GM21717 (cell line): Measurements from ENCODE around the gene ELF3.
"Not testable (repeated sequence)": the region's sequence is repeated elsewhere in the genome, so short reads cannot be mapped to it uniquely, and the experiment has no call there.

Source experiments
- ATAC-seq: cut with Tn5 transposase; IDR thresholded peaks from one replicate; pipeline ENCODE4 v1.9.1; 2021; ENCODE audit warnings: mild to moderate bottlenecking, moderate library complexity; ENCODE audit not compliant: unreplicated experiment

Gene ELF3

DNA sequence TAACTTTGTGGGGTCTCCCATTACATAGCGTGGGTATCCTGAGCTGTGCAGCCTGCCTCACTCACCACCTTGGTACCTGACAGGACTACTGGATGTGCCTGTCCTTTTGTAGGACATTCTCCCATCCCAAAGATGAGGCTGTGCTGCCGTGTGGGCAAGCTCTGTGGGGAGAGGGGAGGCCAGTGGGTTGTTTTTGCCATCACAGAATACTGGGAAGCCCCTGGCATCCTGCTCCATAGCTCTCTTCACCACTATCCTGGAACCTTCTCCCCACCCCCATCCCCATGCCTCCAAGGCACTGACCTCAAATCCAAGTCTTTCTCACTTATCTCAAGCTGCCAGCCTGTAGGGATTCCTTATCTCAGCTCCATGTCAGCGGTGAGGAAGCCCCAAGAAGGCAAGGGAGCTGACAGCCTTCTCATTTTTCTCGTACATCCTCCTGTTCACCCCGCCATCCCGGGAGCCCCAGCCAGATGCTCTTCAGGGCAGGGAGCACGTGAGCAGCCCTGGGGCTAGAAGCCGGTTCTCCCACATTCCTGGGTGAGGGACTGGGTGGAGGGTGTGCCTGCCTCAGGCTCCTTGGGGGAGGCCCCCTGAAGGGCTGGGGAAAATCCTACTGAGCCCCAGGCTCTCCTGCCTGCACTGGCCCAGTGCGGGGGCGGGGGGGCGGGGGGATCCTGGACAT is 2.4 kb upstream of the ELF3 start:
- no peak for ATAC-seq

DNA sequence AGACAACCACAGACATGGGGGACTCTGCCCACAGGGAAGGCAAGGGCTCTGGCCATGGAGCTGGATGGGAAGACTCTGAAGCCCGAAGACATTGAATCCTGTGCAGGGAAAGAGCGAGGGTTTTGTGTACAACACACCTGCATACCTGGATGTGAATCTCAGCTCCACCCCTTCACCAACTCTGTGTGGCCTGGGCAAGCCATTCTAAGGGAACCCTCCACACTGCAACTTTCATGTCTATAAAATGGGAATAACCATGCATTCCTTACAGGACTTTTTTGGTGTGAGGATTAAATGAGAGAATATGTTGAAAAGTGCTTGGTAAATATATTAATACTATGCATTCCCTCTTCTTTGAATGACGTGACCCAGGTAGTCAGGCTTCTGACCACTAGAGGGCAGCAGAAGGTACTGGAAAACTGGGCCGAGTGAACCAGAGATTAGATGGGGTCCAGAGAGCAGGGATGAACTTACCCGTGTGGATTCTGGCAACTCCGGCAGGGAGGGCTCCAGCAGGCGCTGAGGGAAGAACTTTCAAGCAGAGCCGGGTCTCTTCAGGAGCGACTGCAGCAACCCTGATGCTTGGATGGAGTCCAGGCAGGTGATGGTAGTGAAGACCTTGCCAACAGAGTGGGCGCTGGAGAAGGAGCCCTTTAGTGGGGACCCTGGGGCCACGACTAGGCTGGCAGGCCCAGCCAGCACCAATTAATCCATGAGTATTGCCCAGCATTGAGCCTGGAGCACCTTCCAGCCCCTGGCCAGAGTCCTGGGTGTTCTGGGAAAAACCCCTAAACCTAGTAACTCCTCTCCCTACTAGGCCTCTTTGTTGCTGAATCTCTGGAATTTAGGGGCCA is 834 bp upstream of the ELF3 start:
- peak; percentile 57 for ATAC-seq

DNA sequence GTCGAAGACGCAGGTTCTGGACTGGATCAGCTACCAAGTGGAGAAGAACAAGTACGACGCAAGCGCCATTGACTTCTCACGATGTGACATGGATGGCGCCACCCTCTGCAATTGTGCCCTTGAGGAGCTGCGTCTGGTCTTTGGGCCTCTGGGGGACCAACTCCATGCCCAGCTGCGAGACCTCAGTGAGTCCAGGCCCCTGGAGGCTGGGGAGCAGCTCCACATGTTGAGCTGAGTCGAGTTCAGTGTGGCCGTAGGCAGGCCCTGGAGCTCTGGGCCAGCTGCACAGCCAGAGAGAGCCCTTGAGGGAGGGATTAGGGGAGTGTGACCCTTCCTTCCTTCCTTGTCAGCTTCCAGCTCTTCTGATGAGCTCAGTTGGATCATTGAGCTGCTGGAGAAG is 1.6 kb downstream of the ELF3 start:
- no peak for ATAC-seq

DNA sequence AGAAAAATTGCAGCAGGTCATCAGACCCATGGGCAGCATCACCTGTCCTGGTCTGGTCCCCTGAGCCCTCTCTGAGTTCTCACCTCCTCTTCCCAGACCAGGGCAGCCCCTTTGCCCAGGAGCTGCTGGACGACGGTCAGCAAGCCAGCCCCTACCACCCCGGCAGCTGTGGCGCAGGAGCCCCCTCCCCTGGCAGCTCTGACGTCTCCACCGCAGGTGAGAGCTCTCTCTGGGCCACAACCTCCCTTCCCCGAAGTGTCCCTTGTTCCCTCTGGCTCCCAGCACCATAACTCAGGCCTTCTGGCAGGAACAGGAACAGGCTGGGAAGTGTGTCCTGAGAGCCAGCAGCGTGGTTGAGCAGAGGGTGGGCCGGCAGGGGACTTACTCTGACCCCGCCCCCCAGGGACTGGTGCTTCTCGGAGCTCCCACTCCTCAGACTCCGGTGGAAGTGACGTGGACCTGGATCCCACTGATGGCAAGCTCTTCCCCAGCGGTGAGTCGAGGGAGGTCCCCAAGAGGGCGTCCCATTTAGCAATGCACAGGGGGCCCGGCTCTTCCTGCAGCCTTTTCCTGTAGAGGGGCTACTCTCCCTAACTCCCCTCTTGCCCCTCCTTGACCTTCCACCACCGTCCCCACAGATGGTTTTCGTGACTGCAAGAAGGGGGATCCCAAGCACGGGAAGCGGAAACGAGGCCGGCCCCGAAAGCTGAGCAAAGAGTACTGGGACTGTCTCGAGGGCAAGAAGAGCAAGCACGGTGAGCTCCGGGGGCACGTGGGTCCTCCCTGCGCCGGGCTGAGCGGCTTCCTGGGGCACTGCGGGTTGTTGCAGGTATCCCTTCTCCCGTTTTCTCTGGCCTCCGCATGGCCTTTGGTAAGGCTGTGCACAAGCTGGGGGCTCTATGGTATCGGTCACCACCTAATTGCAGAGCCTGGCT is 2.4 kb downstream of the ELF3 start:
- ATAC-seq, result no peak

DNA sequence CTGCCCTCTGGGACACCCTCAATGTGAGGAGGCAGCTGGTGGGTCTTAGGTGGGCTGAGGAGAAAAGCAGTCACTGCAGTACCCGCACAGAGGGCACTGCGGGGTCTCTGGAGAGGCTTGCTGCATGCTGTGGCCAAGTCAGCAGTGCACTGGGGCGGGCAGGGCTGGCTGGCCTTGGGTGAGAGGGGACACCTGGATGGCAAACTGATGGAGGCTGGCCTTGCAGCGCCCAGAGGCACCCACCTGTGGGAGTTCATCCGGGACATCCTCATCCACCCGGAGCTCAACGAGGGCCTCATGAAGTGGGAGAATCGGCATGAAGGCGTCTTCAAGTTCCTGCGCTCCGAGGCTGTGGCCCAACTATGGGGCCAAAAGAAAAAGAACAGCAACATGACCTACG is 3.2 kb downstream of the ELF3 start:
- no peak for ATAC-seq

DNA sequence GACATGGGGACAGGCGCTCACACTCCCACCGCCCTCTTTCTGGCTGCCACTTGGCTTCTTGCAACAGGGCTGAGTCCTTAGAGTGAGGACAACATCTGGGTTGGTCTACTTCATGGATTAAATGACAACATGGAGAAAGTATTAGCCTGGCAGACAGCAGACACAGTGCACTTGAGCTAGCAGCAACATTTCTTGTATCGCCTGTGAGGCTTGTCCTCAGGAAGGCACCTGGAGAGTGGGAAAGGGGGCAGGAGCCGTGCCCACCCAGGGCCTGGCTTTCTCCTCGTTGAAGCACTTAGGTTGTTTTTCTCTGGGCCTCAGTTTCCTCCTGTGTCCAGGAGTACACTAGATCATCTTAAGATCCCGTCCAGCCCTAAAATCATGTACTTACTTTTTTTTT is 3.7 kb downstream of the ELF3 start:
- ATAC-seq, result no peak

DNA sequence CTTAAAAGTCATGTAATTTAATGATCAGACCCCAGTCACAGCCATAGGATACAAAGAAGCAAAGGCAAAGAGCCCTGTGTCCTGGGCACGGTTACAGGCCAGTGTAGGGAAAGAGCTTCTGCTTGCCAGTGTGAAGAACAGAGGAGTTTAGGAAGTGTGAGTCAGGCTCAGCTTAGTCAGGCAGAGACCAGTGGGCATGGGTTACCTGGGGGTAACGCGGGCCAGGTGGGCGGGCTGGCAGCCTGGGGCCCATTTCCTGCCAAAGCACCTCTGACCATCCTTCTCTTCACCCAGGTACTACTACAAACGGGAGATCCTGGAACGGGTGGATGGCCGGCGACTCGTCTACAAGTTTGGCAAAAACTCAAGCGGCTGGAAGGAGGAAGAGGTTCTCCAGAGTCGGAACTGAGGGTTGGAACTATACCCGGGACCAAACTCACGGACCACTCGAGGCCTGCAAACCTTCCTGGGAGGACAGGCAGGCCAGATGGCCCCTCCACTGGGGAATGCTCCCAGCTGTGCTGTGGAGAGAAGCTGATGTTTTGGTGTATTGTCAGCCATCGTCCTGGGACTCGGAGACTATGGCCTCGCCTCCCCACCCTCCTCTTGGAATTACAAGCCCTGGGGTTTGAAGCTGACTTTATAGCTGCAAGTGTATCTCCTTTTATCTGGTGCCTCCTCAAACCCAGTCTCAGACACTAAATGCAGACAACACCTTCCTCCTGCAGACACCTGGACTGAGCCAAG is 4.7 kb downstream of the ELF3 start:
- ATAC-seq, result no peak

DNA sequence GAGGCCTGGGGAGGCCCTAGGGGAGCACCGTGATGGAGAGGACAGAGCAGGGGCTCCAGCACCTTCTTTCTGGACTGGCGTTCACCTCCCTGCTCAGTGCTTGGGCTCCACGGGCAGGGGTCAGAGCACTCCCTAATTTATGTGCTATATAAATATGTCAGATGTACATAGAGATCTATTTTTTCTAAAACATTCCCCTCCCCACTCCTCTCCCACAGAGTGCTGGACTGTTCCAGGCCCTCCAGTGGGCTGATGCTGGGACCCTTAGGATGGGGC is 5.2 kb downstream of the ELF3 start:
- ATAC-seq, result no peak

DNA sequence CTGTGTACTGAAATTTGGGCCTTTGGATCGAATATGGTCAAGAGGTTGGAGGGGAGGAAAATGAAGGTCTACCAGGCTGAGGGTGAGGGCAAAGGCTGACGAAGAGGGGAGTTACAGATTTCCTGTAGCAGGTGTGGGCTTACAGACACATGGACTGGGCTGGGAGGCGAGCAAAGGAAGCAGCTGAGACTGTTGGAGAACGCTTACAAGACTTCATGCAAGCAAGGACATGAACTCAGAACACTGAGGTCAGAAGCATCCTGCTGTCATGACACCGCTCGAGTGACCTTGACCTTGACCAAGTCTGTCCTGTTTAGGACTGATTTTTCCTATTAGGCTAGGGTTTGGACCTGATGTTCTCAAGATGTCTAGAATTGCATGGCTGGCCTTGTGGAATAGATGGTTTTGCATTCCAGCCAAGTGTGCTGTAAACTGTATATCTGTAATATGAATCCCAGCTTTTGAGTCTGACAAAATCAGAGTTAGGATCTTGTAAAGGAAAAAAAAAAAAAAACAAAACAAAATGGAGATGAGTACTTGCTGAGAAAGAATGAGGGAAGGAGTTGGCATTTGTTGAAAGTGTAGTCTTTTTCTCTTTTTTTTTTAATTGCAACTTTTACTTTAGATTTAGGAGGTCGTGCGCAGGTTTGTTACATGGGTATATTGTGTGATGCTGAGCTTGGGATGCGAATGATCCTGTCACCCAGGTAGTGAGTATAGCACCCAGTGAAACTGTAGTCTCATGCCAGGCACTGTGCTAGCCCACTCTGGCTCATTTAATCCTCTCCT is 5.8 kb downstream of the ELF3 start:
- ATAC-seq, result no peak

DNA sequence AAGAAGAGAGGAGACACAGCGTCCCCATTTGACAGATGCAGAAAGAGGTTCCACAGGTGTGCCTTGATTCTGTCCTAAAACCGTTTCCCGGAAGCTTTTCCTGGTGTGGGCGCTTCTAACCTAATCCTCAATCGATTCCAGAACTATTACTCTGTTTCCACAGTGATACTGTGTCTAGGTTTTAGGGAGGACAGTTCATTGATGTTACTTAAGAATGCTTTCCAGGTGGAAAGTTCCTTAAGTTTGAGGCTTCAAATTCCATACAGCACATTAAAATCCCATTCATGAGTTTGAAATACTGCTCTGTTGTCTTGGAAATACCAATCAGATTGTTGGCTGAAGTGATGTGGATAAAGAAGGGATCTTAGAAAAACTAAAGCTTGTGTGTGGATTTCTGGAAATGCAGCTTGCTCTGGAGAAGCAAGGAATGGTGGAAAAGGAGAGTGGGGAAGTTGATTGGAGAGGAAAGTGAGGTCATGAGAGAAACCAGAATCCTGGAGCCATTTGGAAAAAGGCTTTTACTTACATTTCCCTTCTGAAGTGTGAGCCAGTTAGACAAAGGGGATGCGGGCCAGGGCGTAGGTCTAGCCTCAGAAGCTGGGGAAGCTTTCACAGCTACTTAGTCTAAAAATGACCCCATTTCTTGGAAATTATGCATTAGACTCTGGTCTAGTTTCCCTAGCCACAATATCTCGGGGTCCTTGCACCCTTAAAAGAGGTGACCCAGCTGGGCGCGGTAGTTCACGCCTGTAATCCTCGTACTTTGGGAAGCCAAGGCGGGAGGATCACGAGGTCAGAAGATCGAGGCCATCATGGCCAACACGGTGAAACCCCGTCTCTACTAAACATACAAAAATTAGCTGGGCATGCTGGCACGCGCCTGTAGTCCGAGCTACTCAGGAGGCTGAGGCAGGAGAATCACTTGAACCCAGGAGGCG is 6.7 kb downstream of the ELF3 start:
- ATAC-seq, result no peak

DNA sequence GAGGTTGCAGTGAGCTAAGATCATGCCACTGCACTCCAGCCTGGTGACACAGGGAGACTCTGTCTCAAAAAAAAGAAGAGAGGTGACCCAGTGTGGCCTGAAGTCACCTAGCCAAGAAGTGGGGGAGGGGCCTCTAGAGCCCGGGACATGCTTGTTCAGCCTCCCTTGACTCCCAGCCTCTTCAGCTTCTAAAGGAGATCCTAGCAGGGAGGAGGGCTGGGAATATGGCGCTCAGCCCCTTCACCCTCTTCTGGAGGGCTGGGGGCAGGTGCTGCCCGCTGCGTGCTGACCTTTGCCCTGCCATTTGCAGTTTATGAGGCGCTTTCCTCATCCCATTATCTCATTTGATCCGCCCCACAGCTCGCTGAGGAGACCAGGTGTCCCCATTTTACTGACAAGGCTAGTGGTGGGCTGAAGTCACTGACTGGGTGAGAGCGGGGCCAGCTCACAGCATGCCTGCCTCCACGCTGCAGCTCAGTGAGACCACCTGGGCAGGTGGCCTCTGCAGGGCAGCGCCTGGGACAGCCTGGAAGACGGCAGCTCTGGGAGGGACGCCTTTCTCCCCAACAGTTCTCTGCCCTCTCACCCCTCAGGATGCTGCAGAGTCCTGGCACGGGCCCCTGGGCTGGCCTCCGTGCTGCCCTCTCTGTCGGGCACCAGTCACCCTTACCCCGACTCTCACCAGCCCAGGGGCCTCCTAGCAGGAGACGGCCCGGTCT is 7.5 kb downstream of the ELF3 start:
- no peak for ATAC-seq

DNA sequence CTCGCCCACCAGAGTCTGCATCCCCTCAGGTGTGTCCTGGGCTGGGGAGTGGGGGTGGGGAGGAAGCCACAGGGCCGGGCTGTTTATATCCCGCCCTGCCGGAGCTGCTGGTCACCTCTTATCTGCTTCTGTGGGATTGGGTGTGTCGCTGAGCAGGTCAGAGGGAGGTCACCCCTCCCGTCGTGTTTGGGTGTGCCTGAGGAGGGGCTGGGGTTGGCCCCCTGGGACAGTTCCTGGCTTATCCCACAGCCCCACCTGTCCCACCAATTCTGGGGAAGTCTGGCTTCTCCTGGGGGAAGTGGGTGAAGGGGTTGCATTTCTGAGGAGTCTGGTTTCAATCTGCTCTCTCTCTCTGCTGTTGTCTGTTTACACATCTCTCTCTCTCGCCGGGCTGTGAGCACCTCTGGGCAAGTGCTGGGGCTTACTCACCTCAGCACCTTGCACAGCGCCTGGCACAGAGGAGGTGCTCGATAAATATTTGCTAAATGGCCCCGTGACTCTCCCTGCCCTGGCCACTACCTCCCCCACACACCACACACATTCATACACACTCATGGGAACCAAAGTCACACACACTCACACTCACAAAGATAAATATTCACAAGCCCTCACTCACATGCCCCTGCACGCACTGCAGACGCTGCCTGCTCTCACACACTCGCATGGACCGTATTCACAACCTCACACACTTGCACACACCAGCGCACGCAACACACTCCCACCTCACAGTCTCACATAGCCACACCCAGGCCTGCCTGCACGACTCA is 8.3 kb downstream of the ELF3 start:
- no peak for ATAC-seq

DNA sequence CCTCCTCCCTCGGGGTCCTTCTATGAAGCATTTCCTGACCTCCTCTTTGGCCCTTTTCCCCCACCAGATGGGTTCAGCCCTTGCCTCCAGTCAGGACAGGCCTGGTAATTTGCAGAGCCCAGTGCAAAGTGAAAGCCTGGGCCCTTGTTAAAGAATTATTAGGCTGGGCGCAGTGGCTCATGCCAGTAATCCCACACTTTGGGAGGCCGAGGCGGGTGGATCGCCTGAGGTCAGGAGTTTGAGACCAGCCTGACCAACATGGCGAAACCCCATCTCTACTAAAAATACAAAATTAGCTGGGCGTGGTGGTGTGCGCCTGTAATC is 8.8 kb downstream of the ELF3 start:
- not testable (repeated sequence) for ATAC-seq

DNA sequence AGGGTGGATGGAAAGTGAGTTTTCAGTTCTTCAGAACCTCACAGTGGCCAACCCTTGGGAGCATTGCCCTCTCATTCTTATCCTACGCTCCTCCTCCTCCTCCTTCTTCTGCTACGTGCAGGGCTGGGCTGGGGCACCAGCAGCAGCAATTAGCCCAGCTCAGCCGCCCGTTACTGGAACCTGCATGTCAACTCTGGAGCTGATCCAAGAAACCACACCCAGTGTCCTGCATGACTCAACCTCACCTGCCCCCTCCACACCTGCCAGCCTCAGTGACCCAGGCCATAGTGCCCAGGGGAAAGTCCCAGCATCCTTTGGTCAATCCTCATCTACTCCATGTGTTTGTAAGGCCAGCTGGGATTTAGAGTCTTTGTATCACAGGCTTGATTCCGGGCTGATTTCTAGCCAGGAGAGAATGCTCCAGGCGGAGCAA is 12.6 kb downstream of the ELF3 start:
- ATAC-seq, result no peak

DNA sequence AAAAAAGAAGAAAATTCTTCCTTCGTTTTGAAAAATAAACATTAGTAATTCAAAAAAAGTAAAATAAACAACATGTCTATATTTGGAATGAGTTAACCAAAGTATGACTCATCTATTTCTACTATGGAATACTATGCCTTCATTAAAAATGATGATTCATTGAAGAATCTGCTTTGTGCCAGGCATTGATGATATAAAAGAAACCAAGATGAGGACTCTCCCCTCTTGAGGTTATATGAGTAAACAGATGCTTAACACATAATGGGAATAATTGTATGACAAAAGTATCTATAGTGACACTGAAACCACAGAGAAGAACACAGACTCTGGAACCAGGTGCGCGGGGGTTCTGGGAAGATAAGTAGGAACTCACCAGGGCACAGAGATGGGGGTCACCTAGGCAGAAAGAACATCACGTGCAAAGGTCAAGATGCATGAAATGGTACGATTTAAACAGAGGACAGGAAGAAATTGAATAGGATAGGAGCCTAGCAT is 18.8 kb downstream of the ELF3 start:
- no peak for ATAC-seq

DNA sequence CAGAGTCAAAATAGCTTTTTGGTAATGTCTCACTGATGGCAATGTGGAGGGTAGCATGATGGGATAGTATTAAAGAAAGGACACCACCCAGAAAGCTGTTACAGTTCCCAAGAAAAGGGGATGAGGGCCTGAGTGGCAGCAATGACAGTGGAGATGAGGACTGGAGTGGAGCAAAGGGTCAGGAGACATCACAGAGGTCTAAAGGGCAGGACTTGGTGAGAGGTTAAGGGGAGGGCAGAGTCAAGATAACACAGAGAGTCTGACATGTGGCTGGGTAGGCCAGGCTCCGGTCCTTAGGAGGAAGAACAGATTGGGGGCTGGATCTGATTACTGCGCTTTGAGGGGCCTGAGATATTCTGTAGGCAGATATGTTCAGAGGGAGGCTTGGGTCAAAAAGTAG is 19.3 kb downstream of the ELF3 start:
- no peak for ATAC-seq

DNA sequence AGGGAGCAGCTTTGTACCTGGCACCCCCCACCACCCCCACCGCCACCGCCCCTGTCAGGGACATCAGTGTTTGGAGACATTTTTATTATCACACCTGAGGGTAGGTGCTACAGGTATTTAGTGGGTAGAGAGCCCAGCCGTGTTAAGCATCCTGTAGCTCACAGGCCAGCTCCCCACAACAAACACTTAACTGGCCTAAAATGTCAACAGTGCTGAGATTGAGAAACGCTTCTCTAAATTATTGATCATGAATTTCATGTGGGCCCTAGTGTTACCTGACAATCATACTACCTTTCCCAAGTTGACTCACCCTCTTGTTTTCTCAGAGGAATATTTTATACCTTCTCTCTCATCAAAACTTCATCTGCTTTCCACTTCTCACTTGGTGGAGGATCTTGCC is 21.4 kb downstream of the ELF3 start:
- no peak for ATAC-seq
